KMS-11 (cell line): Measurements from ENCODE around the gene CBLN3.

ENCODE experiments used
- H2AFZ ChIP-seq: fragments of 200-600 bp; sonication (generic); 2 replicates; pipeline ENCODE4 v1.6.1; 2016; ENCODE audit warnings: antibody characterized with exemption, mixed run types, low read depth
- H3K27ac ChIP-seq: fragments of 200-600 bp; sonication (generic); 2 replicates; pipeline ENCODE4 v1.6.1; 2016; ENCODE audit warnings: mild to moderate bottlenecking, mixed run types
- H3K27me3 ChIP-seq: fragments of 200-600 bp; sonication (generic); 2 replicates; pipeline ENCODE4 v1.6.1; 2017; ENCODE audit warnings: mild to moderate bottlenecking, low read depth, mixed run types, moderate library complexity; ENCODE audit not compliant: insufficient read depth
- H3K36me3 ChIP-seq: fragments of 200-600 bp; sonication (generic); 2 replicates; pipeline ENCODE4 v1.6.1; 2017; ENCODE audit warnings: mild to moderate bottlenecking, mixed run types; ENCODE audit not compliant: insufficient read depth
- H3K4me1 ChIP-seq: fragments of 200-600 bp; sonication (generic); 2 replicates; pipeline ENCODE4 v1.6.1; 2016; ENCODE audit warnings: mild to moderate bottlenecking, low read depth, mixed run types; ENCODE audit not compliant: poor library complexity, severe bottlenecking
- H3K4me2 ChIP-seq: fragments of 200-600 bp; sonication (generic); 2 replicates; pipeline ENCODE4 v1.7.0; 2016; ENCODE audit warnings: mild to moderate bottlenecking, mixed run types
- H3K4me3 ChIP-seq: fragments of 200-600 bp; sonication (generic); IDR thresholded peaks from 2 replicates; pipeline ENCODE4 v1.6.1; 2017; ENCODE audit warnings: low read depth, low read length, mixed read lengths; ENCODE audit not compliant: insufficient read depth
- H3K79me2 ChIP-seq: fragments of 200-600 bp; sonication (generic); 2 replicates; pipeline ENCODE4 v1.6.1; 2016; ENCODE audit warnings: low read depth, mixed run types; ENCODE audit not compliant: insufficient read depth
- H3K9ac ChIP-seq: fragments of 200-600 bp; sonication (generic); 2 replicates; pipeline ENCODE4 v1.6.1; 2016; ENCODE audit warnings: mild to moderate bottlenecking, mixed run types
- H4K20me1 ChIP-seq: fragments of 200-600 bp; sonication (generic); 2 replicates; pipeline ENCODE4 v1.6.1; 2016; ENCODE audit warnings: mild to moderate bottlenecking, mixed run types; ENCODE audit not compliant: insufficient read depth
- CTCF ChIP-seq: fragments of 200-600 bp; sonication (generic); conservative IDR thresholded peaks from 2 replicates; pipeline ENCODE4 v1.6.1; 2017; ENCODE audit warnings: low read depth, mild to moderate bottlenecking, antibody characterized with exemption, low read length, moderate library complexity, mixed read lengths

The CBLN3 gene

GRCh38 chr14:24465368-24465767 is 35.9 kb upstream of the CBLN3 start:
- Histone ChIP-seq H4K20me1 (no peaks in the 10 kb centered on the region), H3K36me3 (no peaks in the 10 kb centered on the region), H3K4me1 (no peaks in the 10 kb centered on the region), H3K9ac (no peak overlapping the region), H3K27ac (no peak overlapping the region), H2AFZ (no peak overlapping the region), H3K4me3 (no peak overlapping the region), H3K4me2 (no peak overlapping the region), H3K79me2 (no peaks in the 10 kb centered on the region), H3K27me3 (no peaks in the 10 kb centered on the region)
- TF ChIP-seq CTCF: no peak

DNA sequence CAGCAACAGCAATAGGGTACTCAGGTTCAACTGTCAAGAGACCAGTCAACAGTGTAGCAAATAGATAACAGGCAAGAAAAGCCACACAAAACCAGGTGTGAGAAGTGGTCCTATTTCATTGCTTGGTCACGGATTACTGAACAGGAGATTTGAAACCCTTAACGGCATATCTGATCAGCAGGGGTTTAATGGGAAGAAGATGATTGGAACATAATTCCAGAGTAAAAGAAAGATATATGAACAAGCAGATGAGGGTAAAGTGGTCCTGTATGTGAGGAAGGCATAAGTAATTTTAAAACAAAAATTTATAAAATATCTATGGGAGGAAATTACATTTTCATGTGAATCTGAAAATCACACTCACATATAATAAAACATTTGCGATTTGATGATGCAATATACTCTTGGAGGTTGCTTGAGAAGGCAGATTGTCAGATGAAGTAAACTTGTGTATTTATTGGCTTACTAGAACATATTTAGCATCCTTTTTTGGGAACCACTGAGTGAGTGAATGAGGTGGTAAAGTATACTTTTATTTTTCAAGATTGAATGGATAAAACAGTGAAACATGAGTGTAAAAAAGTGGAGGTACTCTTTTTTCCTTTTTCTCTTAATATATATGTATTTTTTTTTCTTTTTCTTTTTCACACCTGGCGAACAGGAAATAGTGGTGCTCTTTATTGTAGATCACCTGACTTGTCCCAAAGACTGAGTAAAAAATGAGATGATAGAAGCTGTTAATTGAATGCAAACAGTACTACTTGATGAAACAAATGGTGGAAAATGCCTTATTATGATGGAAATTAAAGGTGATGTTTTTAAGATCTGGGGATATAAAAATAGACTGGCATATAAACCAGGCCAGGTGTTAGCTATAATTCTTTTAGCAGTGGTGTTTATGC is 34.7 kb upstream of the CBLN3 start:
- H3K79me2 ChIP-seq: no peaks in the 10 kb centered on the region
- no peak overlapping the region for H3K27ac ChIP-seq
- no peak overlapping the region for H3K4me3 ChIP-seq
- no peaks in the 10 kb centered on the region for H3K27me3 ChIP-seq
- no peaks in the 10 kb centered on the region for H3K36me3 ChIP-seq
- TF ChIP-seq CTCF: no peak
- H3K4me2 ChIP-seq: no peak overlapping the region
- H3K9ac ChIP-seq: no peak overlapping the region
- no peaks in the 10 kb centered on the region for H4K20me1 ChIP-seq
- H2AFZ ChIP-seq: no peak overlapping the region
- H3K4me1 ChIP-seq: no peaks in the 10 kb centered on the region

GRCh38 chr14:24463017-24463883 is 33.8 kb upstream of the CBLN3 start:
- Histone ChIP-seq H3K4me1 (no peaks in the 10 kb centered on the region), H4K20me1 (no peaks in the 10 kb centered on the region), H3K9ac (no peak overlapping the region), H2AFZ (no peak overlapping the region), H3K27ac (no peak overlapping the region), H3K4me3 (no peak overlapping the region), H3K27me3 (no peaks in the 10 kb centered on the region), H3K36me3 (no peaks in the 10 kb centered on the region), H3K4me2 (no peak overlapping the region), H3K79me2 (no peaks in the 10 kb centered on the region)
- no peak for TF ChIP-seq CTCF

GRCh38 chr14:24461336-24461735 is 31.9 kb upstream of the CBLN3 start:
- Histone ChIP-seq H3K27ac (no peak overlapping the region), H3K27me3 (no peaks in the 10 kb centered on the region), H3K36me3 (no peaks in the 10 kb centered on the region), H3K79me2 (no peaks in the 10 kb centered on the region), H2AFZ (no peak overlapping the region), H3K9ac (no peak overlapping the region), H3K4me3 (no peak overlapping the region), H4K20me1 (no peaks in the 10 kb centered on the region), H3K4me2 (no peak overlapping the region), H3K4me1 (no peaks in the 10 kb centered on the region)
- TF ChIP-seq CTCF: no peak
